Measurements from ENCODE around the gene FSTL4.

FSTL4 gene

DNA sequence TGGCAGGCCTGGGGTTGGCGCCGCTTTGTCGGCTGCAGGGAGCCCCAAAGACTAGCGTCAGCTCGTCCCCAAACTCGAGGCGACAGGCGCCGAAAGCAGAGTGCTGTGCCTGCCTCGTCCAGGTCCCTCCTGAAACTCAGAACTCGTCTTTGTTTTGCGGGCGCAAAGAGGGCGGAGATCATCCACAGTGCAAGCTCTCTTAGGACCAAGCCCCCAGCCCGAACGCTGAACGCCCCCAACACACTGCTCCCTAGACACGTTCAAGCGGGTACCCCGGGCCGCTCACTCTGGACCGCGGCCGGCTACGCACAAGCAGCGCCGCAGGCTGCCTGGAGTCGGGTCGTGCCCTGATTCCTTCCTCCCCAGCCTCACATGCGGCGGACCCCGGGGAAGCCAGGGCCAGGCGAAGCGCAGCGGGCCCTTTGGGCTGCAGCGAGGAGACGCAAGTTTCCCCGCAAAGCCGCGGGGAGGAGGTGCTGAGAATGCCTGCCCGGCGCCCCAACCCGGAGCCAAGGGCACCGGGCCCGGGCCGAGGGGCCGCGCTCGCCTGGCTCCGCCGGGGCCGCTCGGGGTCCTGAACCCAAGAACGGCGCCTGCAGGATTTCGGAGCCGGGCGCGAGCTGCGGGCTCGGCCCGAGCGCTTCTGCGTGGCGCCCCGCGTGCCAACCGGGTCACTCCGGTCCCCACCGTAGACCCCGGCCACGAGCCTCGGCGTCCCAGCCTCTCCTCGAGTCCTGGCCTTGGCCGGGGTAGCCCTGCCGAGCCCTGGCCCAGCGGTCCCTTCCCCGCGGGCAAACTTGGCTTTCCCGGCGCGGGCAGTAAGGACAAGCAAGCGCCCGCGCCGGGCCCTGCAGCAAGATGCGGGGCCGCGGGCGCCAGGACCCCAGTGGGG, 738 bp downstream of the FSTL4 start:
- no peaks in the 10 kb centered on the region for H3K9me3 ChIP-seq (ENCODE audit: control insufficient read depth in 2 of 2, low read length in 2 of 2)
- H3K36me3 ChIP-seq (ENCODE audit: control insufficient read depth in 2 of 2, insufficient read depth in 2 of 2, low read length in 2 of 2) = no peaks in the 10 kb centered on the region
- peaks cover 38 to 63% of the 10 kb centered on the region in 2 donors for H3K27me3 ChIP-seq (ENCODE audit: control insufficient read depth in 1 of 2, insufficient read depth in 2 of 2, low read length in 2 of 2)
- H3K4me1 ChIP-seq (ENCODE audit: control insufficient read depth, insufficient read depth, low read length) = peaks cover 19% of the 10 kb centered on the region
- H3K9ac ChIP-seq (ENCODE audit: low read length in 2 of 2) = no peak overlapping the region
- peak overlapping the region; percentile 48 to 68 for H3K4me3 ChIP-seq (ENCODE audit: low read length in 2 of 2)
- no peak overlapping the region for H3K27ac ChIP-seq (ENCODE audit: low read length)

DNA sequence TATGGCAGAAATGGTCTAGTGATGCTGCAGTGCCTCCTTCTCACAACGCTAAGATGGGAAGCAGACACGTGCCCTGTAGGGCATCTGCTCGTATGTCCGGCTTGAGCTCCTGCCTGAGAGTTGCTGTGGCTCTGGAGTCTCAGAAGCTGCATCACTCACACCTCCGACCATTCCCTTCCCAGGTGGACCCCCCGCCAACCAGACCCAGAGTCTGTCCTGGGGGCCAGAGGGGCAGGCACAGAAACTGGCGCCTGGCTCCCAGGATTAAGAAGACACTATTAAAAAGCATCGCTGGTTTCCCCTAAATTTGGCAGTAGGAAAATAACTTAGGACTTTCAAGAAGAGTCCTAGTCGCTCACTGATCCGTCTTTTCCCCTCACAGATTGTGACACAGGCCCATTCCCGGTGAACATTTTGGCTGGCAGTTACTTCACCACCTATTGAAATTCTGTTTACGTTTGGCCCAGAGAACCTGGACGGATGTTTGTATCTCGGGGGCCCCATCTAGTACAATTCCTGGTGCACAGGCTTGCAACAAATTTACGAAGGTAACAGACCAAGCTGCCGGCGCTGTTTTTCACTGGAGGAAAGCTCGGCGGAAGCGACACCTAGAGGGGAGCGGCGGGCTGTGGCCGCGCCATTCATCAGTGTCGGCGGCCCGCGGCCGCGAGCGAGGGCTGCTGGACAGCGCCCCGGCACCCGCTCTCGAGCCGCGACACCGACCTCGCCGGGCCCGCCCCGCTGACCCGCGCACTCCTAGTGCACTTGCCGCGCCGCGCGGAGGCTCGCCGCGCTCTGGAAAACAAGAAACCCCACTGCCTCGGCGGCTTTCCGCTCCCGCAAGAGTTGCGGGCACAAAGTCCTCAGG, 1.6 kb downstream of the FSTL4 start:
- H3K9me3 ChIP-seq (ENCODE audit: control insufficient read depth in 2 of 2, low read length in 2 of 2) = no peaks in the 10 kb centered on the region
- H3K4me3 ChIP-seq (ENCODE audit: low read length in 2 of 2) = peak overlapping the region; percentile 48 to 68

DNA sequence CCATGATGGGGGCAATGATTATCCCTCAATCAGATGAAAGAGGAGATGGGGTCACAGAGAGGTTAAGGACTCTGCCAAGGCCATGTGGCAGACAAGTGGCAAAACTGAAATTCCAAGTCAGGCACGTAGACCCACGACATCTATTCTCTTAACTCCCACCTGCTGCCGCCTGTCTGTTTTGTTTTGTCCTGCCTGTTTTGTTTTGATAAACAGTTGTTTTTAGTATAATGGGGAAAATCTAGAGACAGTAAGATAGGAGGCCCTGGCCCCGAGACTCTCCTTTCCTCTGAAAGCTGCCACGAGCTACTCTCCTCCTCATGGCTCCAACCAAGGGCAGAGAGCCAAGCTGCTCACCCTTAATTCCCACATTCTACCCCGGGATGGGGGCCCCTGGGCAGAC, 4.9 kb downstream of the FSTL4 start:
- H3K27me3 ChIP-seq (ENCODE audit: control insufficient read depth in 1 of 2, insufficient read depth in 2 of 2, low read length in 2 of 2) = peaks cover 28 to 46% of the 10 kb centered on the region in 2 donors
- peaks cover 16% of the 10 kb centered on the region for H3K4me1 ChIP-seq (ENCODE audit: control insufficient read depth, insufficient read depth, low read length)
- no peak overlapping the region for H3K9ac ChIP-seq (ENCODE audit: low read length in 2 of 2)
- H3K27ac ChIP-seq (ENCODE audit: low read length) = no peak overlapping the region
- H3K36me3 ChIP-seq (ENCODE audit: control insufficient read depth in 2 of 2, insufficient read depth in 2 of 2, low read length in 2 of 2) = no peaks in the 10 kb centered on the region
- H3K4me3 ChIP-seq (ENCODE audit: low read length in 2 of 2) = no peak overlapping the region
- no peaks in the 10 kb centered on the region for H3K9me3 ChIP-seq (ENCODE audit: control insufficient read depth in 2 of 2, low read length in 2 of 2)

More for the DNA sequence above, 1.6 kb downstream of the FSTL4 start:
- H3K36me3 ChIP-seq (ENCODE audit: control insufficient read depth in 2 of 2, insufficient read depth in 2 of 2, low read length in 2 of 2) = no peaks in the 10 kb centered on the region
- H3K27me3 ChIP-seq (ENCODE audit: control insufficient read depth in 1 of 2, insufficient read depth in 2 of 2, low read length in 2 of 2) = peaks cover 38 to 63% of the 10 kb centered on the region in 2 donors
- H3K4me1 ChIP-seq (ENCODE audit: control insufficient read depth, insufficient read depth, low read length) = peaks cover 19% of the 10 kb centered on the region
- H3K9ac ChIP-seq (ENCODE audit: low read length in 2 of 2) = no peak overlapping the region
- H3K27ac ChIP-seq (ENCODE audit: low read length) = no peak overlapping the region

DNA sequence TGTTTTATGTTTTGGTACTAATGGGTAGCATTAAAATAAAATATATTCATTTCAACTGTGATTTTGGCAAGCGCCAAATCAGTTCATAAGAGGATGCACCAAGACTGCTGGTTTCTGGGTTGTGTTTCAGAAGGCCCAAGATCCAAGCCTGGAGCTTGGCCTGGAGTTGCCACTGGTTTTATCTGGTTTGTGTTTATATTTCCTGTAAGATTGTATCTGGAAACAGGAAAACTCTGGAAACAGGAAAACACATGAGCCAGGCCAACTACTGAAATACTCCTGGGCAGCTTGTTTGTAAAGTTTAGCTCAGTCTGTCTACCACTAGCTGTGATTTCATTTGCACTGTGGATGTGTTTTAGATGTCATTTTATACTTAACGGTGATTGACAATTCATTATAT, 5.5 kb downstream of the FSTL4 start:
- H3K9me3 ChIP-seq (ENCODE audit: control insufficient read depth in 2 of 2, low read length in 2 of 2) = no peaks in the 10 kb centered on the region
- peaks cover 27 to 40% of the 10 kb centered on the region in 2 donors for H3K27me3 ChIP-seq (ENCODE audit: control insufficient read depth in 1 of 2, insufficient read depth in 2 of 2, low read length in 2 of 2)
- H3K4me1 ChIP-seq (ENCODE audit: control insufficient read depth, insufficient read depth, low read length) = peaks cover 12% of the 10 kb centered on the region
- H3K4me3 ChIP-seq (ENCODE audit: low read length in 2 of 2) = no peak overlapping the region
- no peak overlapping the region for H3K27ac ChIP-seq (ENCODE audit: low read length)
- no peak overlapping the region for H3K9ac ChIP-seq (ENCODE audit: low read length in 2 of 2)
- no peaks in the 10 kb centered on the region for H3K36me3 ChIP-seq (ENCODE audit: control insufficient read depth in 2 of 2, insufficient read depth in 2 of 2, low read length in 2 of 2)

DNA sequence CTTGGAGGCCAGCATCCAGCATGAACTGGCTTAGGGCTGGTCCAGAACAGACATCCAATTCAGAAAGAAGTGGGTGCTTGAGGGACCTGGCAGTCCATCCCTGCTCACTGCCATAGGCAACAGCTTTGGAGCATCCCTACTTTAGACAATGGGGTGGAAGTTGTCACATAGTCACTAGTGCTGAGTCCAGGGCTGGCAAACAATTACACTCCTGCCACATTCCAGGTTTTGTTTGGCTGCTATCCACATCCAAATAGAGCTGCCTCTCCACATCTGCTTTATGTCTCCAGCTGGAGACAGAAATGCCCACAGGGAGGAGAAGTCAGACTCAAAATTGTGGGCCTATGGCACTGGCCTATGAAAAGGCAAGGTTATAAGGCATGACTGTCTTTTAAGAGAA, 7.0 kb downstream of the FSTL4 start:
- Histone ChIP-seq H3K27me3 (ENCODE audit: control insufficient read depth in 1 of 2, insufficient read depth in 2 of 2, low read length in 2 of 2) (peaks cover 17 to 25% of the 10 kb centered on the region in 2 donors), H3K36me3 (ENCODE audit: control insufficient read depth in 2 of 2, insufficient read depth in 2 of 2, low read length in 2 of 2) (no peaks in the 10 kb centered on the region), H3K9me3 (ENCODE audit: control insufficient read depth in 2 of 2, low read length in 2 of 2) (no peaks in the 10 kb centered on the region), H3K9ac (ENCODE audit: low read length in 2 of 2) (no peak overlapping the region), H3K4me1 (ENCODE audit: control insufficient read depth, insufficient read depth, low read length) (no peaks in the 10 kb centered on the region), H3K27ac (ENCODE audit: low read length) (no peak overlapping the region), H3K4me3 (ENCODE audit: low read length in 2 of 2) (no peak overlapping the region)

DNA sequence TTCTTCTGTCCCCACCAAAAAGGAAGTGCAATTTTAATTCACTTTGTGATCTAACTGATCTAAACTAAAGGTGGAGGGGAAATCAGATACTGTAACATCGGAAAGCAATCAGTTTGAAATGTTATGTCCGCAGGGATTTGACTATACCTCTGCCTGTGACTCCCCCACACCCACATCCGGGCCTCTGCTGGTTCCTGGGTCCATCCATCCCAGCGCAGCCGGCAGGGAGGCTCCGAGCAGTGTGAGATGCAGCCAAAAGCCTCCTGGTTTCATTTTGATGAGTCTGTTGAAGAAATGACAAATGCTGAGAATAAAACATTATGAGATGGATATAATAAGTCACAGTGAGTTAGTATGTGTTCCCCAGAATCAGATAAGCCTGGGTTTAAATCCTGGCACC, 8.6 kb downstream of the FSTL4 start:
- Histone ChIP-seq H3K27ac (ENCODE audit: low read length) (no peak overlapping the region), H3K9me3 (ENCODE audit: control insufficient read depth in 2 of 2, low read length in 2 of 2) (no peaks in the 10 kb centered on the region), H3K4me3 (ENCODE audit: low read length in 2 of 2) (no peak overlapping the region), H3K4me1 (ENCODE audit: control insufficient read depth, insufficient read depth, low read length) (no peaks in the 10 kb centered on the region), H3K27me3 (ENCODE audit: control insufficient read depth in 1 of 2, insufficient read depth in 2 of 2, low read length in 2 of 2) (peaks cover 4 to 9% of the 10 kb centered on the region in 2 donors), H3K36me3 (ENCODE audit: control insufficient read depth in 2 of 2, insufficient read depth in 2 of 2, low read length in 2 of 2) (no peaks in the 10 kb centered on the region), H3K9ac (ENCODE audit: low read length in 2 of 2) (no peak overlapping the region)

DNA sequence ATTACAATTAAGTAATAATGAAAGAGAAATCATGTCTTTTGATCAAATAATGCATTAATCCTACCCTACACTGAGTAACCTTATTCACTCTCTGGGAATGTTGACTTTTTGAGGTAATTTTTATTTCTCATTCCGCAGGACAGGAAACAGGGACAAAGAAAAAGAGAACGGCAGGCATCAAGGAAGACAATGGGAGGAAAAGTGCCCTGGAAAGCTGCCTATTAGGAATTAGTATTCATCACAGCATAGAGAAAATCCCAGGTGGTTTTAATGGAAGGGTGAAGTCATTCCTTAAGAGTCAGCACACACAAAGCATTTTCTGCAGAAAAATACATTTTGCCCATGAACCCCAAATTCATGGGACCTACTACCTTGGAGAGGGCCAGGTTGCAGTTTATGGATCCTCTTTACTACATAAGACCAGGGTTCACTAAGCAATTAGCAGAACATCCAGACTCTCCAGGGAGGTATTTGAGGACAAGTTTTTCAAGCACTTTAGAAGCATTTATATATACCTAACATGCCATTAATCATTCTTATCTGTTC, 9.4 kb downstream of the FSTL4 start:
- Histone ChIP-seq H3K36me3 (ENCODE audit: control insufficient read depth in 2 of 2, insufficient read depth in 2 of 2, low read length in 2 of 2) (no peaks in the 10 kb centered on the region), H3K27me3 (ENCODE audit: control insufficient read depth in 1 of 2, insufficient read depth in 2 of 2, low read length in 2 of 2) (peaks cover 2% of the 10 kb centered on the region in 2 donors), H3K9ac (ENCODE audit: low read length in 2 of 2) (no peak overlapping the region), H3K4me3 (ENCODE audit: low read length in 2 of 2) (no peak overlapping the region), H3K4me1 (ENCODE audit: control insufficient read depth, insufficient read depth, low read length) (no peaks in the 10 kb centered on the region), H3K27ac (ENCODE audit: low read length) (no peak overlapping the region), H3K9me3 (ENCODE audit: control insufficient read depth in 2 of 2, low read length in 2 of 2) (no peaks in the 10 kb centered on the region)

DNA sequence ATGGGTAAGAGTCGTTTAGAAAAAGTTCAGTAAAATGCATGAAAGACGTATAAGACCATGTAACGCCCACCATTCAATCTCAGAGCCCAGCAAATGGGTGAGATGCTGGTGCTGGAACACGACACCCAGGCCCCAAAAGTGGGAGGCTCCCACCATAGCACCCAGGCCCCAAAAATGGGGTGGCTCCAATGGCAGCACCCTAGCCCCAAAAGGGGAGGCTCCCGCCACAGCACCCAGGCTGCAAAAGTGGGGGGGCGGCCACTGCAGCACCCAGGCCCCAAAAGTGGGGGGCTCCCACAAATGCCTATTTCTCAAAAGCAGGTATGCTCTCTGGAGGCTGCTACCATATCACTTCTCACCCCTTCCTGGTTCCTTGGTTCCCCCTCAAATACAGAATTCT, 12.7 kb downstream of the FSTL4 start:
- no peaks in the 10 kb centered on the region for H3K9me3 ChIP-seq (ENCODE audit: control insufficient read depth in 2 of 2, low read length in 2 of 2)
- no peaks in the 10 kb centered on the region for H3K36me3 ChIP-seq (ENCODE audit: control insufficient read depth in 2 of 2, insufficient read depth in 2 of 2, low read length in 2 of 2)
- no peak overlapping the region for H3K27ac ChIP-seq (ENCODE audit: low read length)
- peaks cover 2 to 4% of the 10 kb centered on the region in 2 donors for H3K27me3 ChIP-seq (ENCODE audit: control insufficient read depth in 1 of 2, insufficient read depth in 2 of 2, low read length in 2 of 2)
- H3K9ac ChIP-seq (ENCODE audit: low read length in 2 of 2) = no peak overlapping the region
- H3K4me1 ChIP-seq (ENCODE audit: control insufficient read depth, insufficient read depth, low read length) = no peaks in the 10 kb centered on the region
- no peak overlapping the region for H3K4me3 ChIP-seq (ENCODE audit: low read length in 2 of 2)

DNA sequence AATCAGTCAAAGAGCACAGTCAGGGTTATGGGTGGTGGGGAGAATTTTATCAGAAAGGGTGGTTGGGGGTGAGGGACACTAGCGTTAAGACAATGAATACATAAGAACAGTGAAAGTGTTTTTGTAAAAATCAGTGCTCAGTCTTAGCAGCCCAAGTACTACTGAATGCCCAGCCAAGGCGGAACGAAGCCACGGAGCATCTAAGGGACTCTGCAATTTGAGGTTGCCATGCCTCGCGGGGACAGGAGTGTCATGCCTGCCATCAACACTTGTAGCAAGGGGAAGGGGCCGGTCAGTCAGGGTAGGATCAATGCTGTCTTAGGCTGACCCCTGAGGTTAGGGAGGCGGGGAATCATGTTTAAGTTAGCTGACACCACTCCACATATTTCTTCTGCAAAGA, 13.3 kb downstream of the FSTL4 start:
- peaks cover 2 to 4% of the 10 kb centered on the region in 2 donors for H3K27me3 ChIP-seq (ENCODE audit: control insufficient read depth in 1 of 2, insufficient read depth in 2 of 2, low read length in 2 of 2)

DNA sequence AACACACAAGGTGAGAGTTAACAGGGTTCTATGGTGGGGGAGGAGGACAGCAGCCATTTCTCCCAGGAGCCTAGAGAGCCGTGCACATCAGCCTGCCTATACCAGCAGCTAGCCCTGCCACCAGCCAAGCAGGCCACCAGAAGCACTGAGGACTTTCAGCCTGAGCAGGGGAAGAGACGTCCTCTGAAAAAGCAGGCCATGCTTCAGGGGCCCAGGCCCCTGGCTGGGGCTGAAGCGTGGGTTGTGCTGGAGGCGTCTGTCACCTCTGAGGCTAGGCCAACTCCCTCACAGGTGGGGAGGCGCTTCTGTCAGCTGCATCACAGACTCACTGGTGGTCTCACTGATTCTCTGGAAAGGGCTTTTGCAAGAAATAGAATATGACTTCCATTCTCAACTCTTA, 16.3 kb downstream of the FSTL4 start:
- H3K9ac ChIP-seq (ENCODE audit: low read length in 2 of 2) = no peak overlapping the region
- H3K27me3 ChIP-seq (ENCODE audit: control insufficient read depth in 1 of 2, insufficient read depth in 2 of 2, low read length in 2 of 2) = peaks cover 3 to 4% of the 10 kb centered on the region in 2 donors
- no peak overlapping the region for H3K4me3 ChIP-seq (ENCODE audit: low read length in 2 of 2)
- no peak overlapping the region for H3K27ac ChIP-seq (ENCODE audit: low read length)
- H3K4me1 ChIP-seq (ENCODE audit: control insufficient read depth, insufficient read depth, low read length) = no peaks in the 10 kb centered on the region
- no peaks in the 10 kb centered on the region for H3K36me3 ChIP-seq (ENCODE audit: control insufficient read depth in 2 of 2, insufficient read depth in 2 of 2, low read length in 2 of 2)
- H3K9me3 ChIP-seq (ENCODE audit: control insufficient read depth in 2 of 2, low read length in 2 of 2) = no peaks in the 10 kb centered on the region

More for the DNA sequence above, 13.3 kb downstream of the FSTL4 start:
- H3K36me3 ChIP-seq (ENCODE audit: control insufficient read depth in 2 of 2, insufficient read depth in 2 of 2, low read length in 2 of 2) = no peaks in the 10 kb centered on the region
- no peak overlapping the region for H3K4me3 ChIP-seq (ENCODE audit: low read length in 2 of 2)
- H3K9me3 ChIP-seq (ENCODE audit: control insufficient read depth in 2 of 2, low read length in 2 of 2) = no peaks in the 10 kb centered on the region
- H3K9ac ChIP-seq (ENCODE audit: low read length in 2 of 2) = no peak overlapping the region
- no peak overlapping the region for H3K27ac ChIP-seq (ENCODE audit: low read length)
- H3K4me1 ChIP-seq (ENCODE audit: control insufficient read depth, insufficient read depth, low read length) = no peaks in the 10 kb centered on the region

All from stomach smooth muscle (tissue), 2 donors.